Measurements from ENCODE around the gene VPS13D. TPM values are rescaled to one million over a fixed set of nuclear protein-coding genes. Genes with fewer than 3 reads are reported as not detected.
A peak's percentile ranks its signal among the peaks of the same experiment; 100 is the strongest.

The VPS13D gene
- total RNA-seq, 1 donor from 2014 or later = 77.8 TPM

DNA sequence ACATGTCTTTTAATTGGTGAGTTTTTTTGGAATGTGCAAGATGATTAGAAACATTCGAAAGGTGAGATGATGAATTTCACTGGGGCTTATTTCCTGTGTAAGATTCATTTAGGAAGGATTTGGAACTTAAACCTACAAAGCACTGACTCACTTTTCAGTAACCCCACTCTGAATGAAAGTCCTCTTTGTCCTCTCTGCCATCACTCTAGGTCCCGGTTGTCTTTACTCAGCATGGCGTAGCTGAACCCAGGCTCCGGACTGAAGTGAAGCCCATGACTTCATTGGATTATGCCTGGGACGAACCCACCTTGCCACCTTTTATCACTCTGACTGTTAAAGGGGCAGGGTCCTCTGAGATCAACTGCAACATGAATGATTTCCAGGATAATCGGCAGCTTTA is 139.4 kb downstream of the VPS13D start:
- Mint-ChIP-seq H3K27ac (peak overlapping the region; percentile 56), H3K4me1 (peaks cover 42% of the 10 kb centered on the region), H3K4me3 (no peak overlapping the region), H3K27me3 (ENCODE audit: low read depth) (no peaks in the 10 kb centered on the region), H3K9me3 (peaks cover 5% of the 10 kb centered on the region), H3K36me3 (peaks cover 38% of the 10 kb centered on the region)
- TF ChIP-seq, protein P1, sequence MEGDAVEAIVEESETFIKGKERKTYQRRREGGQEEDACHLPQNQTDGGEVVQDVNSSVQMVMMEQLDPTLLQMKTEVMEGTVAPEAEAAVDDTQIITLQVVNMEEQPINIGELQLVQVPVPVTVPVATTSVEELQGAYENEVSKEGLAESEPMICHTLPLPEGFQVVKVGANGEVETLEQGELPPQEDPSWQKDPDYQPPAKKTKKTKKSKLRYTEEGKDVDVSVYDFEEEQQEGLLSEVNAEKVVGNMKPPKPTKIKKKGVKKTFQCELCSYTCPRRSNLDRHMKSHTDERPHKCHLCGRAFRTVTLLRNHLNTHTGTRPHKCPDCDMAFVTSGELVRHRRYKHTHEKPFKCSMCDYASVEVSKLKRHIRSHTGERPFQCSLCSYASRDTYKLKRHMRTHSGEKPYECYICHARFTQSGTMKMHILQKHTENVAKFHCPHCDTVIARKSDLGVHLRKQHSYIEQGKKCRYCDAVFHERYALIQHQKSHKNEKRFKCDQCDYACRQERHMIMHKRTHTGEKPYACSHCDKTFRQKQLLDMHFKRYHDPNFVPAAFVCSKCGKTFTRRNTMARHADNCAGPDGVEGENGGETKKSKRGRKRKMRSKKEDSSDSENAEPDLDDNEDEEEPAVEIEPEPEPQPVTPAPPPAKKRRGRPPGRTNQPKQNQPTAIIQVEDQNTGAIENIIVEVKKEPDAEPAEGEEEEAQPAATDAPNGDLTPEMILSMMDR (IDR thresholded peaks at IDR 0.05; ENCODE audit: unreplicated experiment) = no peak
- DNase-seq (ENCODE audit: low spot score in 2 of 2, unreplicated experiment in 2 of 2) = no peak

- no peak for DNase-seq (ENCODE audit: low spot score in 2 of 2, unreplicated experiment in 2 of 2)
- H3K27ac Mint-ChIP-seq = peak overlapping the region; percentile 72
- H3K27me3 Mint-ChIP-seq (ENCODE audit: low read depth) = no peaks in the 10 kb centered on the region
- no peaks in the 10 kb centered on the region for H3K9me3 Mint-ChIP-seq
- peaks cover 46% of the 10 kb centered on the region for H3K4me1 Mint-ChIP-seq
- H3K4me3 Mint-ChIP-seq = no peak overlapping the region
- H3K36me3 Mint-ChIP-seq = peaks cover 30% of the 10 kb centered on the region
- TF ChIP-seq, protein P1 (IDR thresholded peaks at IDR 0.05; ENCODE audit: unreplicated experiment) = no peak
Measured at GRCh38 chr1:12370333-12370975, 140.6 kb downstream of the VPS13D start.

DNA sequence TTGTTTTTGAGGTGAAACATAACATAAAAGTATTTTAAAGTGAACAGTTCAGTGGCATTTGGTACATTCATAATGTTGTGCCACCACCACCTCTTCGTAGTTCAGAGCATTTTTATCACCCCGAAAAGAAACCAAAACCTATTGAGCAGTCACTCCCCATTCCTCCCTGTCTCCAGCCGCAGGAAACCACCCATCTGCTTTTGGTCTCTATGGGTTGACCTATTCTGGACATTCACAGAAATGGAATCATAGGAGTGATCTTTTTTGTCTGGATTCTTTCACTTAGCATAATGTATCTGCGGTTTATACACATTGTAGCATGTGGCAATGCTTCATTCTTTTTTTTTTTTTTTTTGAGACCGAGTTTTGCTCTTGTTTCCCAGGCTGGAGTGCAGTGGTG is 141.2 kb downstream of the VPS13D start:
- Mint-ChIP-seq H3K4me3 (no peak overlapping the region), H3K27me3 (ENCODE audit: low read depth) (no peaks in the 10 kb centered on the region), H3K27ac (peak overlapping the region; percentile 72), H3K4me1 (peaks cover 51% of the 10 kb centered on the region), H3K36me3 (peaks cover 30% of the 10 kb centered on the region), H3K9me3 (no peaks in the 10 kb centered on the region)
- no peak for DNase-seq (ENCODE audit: low spot score in 2 of 2, unreplicated experiment in 2 of 2)
- TF ChIP-seq, protein P1 (IDR thresholded peaks at IDR 0.05; ENCODE audit: unreplicated experiment) = no peak

- Mint-ChIP-seq H3K36me3 (peaks cover 24% of the 10 kb centered on the region), H3K4me1 (peaks cover 59% of the 10 kb centered on the region), H3K27me3 (ENCODE audit: low read depth) (no peaks in the 10 kb centered on the region), H3K27ac (peak overlapping the region; percentile 75), H3K9me3 (no peaks in the 10 kb centered on the region), H3K4me3 (no peak overlapping the region)
- no peak for DNase-seq (ENCODE audit: low spot score in 2 of 2, unreplicated experiment in 2 of 2)
- TF ChIP-seq, protein P1 (IDR thresholded peaks at IDR 0.05; ENCODE audit: unreplicated experiment) = no peak
Measured at GRCh38 chr1:12372180-12372579, 142.3 kb downstream of the VPS13D start.

- Mint-ChIP-seq H3K27ac (peak overlapping the region; percentile 75), H3K4me1 (peaks cover 59% of the 10 kb centered on the region), H3K27me3 (ENCODE audit: low read depth) (no peaks in the 10 kb centered on the region), H3K4me3 (no peak overlapping the region), H3K36me3 (peaks cover 24% of the 10 kb centered on the region), H3K9me3 (no peaks in the 10 kb centered on the region)
- TF ChIP-seq, protein P1 (IDR thresholded peaks at IDR 0.05; ENCODE audit: unreplicated experiment) = no peak
- no peak for DNase-seq (ENCODE audit: low spot score in 2 of 2, unreplicated experiment in 2 of 2)
Measured at GRCh38 chr1:12372761-12373160, 142.9 kb downstream of the VPS13D start.

All from mesothelial cell of epicardium (in vitro differentiated cells).